HG03025 (cell line): ENCODE results near the gene NARF.

Experiments
- ATAC-seq: cut with Tn5 transposase; IDR thresholded peaks from one replicate; pipeline ENCODE4 v1.9.1; 2021; ENCODE audit warnings: mild to moderate bottlenecking, moderate library complexity; ENCODE audit not compliant: unreplicated experiment, low FRiP score

Gene NARF

GRCh38 chr17:82433560-82434215 is 24.9 kb upstream of the NARF start:
- no peak for ATAC-seq

DNA sequence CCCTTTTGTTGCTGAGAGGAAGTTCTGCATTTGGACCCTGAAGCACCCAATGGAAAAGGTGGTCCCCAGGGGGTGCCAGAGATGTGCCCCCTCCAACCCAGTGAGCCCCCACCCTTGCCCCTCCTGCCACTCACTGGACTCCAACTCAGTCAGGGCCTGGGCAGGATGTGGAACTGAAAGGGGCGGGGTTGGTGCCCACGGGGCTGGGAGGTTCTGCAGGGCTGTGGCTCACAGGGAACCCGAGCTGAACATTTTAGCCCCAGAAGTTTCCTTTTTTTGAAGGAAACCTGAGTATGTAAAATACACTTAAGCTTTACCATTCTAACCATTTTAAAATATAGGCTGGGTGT is 24.4 kb upstream of the NARF start:
- no peak for ATAC-seq

DNA sequence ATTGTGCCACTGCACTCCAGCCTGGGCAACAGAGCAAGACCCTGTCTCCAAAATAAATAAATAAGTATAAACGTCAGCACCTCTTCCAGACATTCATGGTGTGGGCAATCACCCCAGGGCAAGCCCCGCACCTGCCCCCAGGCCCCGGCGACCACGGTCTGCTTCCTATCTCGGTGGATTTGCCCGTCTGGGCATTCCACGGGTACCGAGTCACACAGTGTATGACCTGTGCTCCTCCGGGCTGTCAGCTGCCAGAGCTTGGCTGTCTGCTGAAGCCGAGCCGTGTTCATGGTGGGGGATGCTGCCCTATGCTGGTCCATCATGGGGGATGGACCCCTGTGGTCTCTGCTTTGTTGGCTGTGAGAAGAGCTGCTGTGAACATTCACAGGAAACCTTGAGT is 23.4 kb upstream of the NARF start:
- no peak for ATAC-seq

DNA sequence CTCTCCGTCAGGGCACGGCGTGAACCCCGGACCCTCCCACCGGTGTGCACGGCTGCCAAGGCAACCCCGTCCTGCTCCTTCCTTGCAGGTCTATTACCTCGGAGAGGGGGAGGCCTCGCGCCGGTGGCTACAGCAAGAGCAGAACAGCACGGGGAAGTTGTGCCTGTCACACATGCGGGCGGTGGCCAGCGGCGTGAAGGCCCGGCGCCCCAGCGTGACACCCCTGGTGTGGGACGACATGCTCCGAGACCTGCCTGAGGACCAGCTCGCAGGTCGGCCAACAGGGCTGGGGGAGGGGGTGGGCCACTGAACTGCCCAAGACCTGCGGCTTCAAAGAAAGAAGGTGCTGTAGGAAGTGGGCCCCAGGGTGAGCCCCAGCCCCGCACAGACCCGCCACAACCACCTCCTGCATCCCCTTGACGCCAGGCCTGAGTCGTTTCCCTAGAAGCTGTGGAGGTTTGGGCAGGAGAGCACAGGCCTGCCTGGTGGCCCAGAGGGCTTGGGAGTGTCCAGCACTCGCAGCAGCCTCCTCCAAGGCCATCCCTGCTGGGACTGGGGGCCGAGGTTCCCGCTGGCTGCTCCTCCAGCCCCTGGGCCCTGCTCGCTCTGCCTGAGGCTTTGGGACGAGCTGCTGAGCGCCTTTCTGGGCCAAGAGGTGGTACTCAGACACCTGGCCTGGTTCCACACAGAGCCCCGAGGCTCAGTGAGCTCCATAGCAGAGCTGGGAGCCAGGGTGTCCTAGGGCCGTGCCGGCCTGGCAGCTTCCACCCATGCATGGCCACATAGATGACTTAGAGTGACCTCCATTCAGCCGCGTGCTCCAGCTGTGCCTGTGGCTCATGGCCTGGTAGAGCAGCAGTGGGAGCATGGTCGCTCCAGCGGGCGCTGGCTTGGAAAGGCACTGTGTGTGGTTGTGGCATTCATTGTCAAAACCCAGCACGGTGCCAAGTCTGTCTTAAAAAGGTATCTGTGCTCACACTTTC is 22.6 kb upstream of the NARF start:
- no peak for ATAC-seq

- no peak for ATAC-seq
Measured at GRCh38 chr17:82436601-82437324, 21.8 kb upstream of the NARF start.

DNA sequence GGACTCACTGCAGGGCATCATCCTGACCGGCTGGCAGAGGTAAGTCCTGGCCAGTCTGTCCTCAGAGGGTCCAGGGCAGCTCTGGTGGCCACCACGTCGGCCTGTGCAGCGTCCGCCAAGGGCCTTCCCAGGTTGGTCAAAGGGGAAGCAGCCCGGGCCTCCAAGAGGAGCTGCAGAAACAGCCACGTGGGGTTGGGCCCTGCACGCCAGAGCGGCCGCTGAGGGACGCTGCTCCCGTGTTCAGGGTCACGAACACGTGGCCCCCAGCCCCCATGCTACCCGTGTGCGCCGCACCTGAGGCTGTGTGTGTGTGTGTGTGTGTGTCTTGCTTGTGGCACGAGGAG is 21.2 kb upstream of the NARF start:
- no peak for ATAC-seq

DNA sequence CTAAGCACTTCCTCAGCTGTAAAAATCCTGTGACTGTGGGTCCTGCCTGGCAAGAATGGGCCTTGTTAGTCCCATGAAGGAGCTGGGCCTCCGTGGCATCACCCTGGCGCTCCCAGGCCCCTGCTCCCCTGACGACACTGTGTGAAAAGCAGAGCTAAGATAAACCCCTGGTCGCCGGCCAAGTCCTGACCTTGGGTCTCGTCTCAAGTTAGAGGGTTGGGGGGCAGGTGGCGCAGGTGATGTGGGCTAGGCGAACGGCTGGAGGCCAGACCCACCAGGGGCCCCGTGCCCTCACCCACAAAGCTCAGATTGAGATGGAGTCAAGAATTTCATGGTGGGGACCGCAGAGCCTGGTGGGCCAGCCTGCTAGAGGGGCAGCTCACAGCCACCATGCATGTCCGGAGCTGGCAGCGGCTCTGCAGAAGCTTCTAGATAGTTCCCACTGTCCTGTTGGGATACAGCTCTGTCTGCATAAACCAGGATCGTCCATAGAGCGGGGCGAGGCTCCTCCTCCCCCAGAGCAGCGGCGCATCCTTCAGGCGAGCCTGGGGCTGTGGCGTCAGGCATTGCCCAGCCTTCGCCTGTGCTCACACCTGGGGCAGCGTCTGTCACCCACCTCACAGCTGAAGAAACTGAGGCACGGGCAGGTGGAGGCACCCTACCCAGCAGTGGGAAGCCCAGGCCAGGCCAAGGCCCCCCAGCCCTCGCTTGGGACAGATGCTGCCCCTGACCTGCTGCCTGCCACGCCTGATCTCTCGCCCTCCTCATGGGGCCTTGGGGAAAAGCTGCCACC is 19.9 kb upstream of the NARF start:
- ATAC-seq = no peak

DNA sequence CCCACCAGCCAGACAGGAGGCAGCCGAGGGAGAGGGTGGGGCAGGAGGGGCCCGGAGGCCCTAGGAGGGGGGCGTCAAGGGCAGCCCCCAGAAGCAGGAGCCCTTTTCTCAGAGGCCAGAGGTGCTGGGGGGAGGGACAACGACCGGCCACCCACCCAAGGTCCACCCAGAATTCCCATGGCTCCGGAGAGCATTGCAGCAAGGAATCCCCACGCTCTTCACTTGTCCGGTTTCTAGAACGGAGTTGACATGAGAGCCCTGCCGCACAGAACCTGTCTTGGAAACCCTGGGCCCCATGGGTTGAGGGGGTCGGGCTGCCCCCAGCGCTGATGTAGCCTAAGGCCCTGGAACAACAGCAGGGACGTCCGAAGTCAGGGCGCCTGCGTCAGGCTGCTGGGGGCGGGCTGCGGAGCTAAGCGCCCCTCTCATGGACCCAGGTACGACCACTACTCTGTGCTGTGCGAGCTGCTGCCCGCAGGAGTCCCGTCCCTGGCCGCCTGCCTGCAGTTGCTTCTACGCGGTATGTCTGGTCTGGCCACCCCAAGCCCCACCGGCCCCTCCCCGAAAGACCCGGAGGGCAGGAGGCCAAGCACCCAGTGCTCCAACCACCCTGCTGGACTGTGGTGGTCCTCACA is 19.2 kb upstream of the NARF start:
- ATAC-seq = no peak

DNA sequence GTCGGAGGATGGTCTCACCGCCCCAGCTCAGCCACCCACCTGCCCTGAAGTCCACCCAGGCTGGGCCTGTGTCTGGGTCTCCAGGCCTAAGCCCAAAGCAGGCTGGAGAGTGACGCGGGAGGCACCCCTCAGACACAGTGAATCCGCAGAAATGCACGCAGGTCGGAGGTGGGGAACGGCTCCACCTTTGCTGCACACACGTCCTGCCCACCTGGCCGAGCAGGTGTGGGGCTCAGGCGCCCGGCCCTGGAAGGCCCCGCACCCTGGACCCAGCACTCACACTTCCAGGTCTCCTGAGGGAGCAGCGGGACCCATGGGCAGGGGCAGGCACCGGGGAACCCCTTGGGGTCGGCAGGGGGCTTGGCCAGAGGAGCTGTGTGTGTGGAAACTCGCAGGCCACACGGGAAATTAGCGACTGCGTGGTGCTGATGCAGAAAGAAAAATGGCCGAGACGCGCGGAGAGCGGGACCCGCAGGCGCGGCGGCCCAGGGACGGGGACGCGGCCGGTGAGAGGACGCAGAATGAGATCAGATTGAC is 18.6 kb upstream of the NARF start:
- no peak for ATAC-seq

DNA sequence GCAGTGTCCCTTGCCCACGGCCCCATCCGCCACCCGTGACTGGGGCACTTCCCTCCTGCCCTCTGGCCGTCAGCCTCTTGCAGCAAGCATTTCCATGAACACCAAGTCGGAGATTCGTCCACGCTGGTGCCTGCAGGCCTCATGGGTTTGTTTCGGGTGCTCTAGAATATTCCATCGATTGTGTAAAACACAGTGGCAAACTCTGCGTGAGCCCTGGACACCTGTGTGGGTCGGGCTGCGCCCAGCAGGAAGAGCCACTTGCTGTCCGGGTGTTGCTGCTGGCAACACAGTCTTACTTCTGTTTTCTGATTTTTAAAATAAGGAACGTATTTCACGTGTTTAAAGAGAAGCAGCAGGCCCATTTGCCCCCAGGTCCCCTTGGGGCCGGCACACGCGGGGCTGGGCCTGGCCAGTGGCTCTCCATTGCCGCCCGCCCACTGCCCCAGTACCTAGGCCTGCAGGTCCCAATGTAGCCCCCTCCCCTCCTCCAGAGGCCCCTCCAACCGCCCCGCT is 18.0 kb upstream of the NARF start:
- no peak for ATAC-seq

DNA sequence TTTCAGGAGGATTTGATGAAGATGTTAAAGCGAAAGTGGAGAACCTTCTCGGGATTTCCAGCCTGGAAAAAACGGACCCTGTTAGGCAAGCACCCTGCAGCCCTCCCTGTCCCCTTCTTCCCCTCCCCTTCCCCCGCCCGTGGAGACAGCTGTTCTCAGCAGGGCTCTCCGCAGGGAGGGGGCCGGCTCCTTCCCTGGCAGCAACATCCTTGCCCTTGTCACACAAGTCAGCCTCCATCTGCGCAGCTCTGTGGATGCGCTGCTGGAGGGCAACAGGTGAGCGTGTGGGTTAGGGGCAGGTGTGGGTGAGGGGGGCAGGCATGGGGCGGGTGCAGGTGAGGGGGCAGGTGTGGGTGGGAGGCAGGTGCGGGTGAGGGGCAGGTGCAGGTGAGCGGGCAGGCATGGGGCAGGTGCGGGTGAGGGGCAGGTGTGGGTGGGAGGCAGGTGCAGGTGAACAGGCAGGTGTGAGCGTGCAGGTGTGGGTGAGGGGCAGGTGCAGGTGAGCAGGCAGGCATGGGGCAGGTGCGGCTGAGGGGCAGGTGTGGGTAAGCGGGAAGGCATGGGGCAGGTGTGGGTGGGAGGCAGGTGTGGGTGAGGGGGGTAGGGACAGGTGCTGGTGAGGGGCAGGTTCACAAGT is 17.4 kb upstream of the NARF start:
- ATAC-seq = no peak

DNA sequence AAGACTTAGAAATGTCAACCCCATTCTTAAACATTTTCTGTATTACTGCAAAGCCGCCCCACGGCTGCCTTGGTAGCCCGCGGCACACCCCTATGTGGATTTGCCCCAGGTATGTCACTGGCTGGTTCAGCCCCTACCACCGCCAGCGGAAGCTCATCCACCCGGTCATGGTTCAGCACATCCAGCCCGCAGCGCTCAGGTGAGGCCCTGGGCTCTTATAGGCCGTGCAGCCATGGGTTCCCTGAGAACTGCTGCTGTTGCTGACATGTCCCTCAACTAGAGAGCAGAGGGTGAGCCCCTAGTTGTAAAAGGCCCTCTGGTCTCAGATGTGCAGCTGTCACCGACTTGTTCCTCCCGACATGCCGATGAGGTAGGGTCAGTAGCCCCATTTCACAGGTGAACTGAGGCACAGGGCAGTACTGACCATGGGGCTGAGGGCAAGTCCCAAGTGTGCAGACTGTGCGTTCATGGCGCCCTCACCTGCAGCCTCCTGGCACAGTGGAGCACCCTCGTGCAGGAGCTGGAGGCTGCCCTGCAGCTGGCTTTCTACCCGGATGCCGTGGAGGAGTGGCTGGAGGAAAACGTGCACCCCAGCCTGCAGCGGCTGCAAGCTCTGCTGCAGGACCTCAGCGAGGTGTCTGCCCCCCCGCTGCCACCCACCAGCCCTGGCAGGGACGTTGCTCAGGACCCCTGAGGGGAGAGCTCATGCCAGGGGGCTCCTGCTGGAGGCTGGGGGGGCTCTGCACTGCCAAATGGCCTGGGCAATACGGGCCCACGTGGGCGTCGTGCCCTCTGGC is 16.7 kb upstream of the NARF start:
- ATAC-seq = no peak

GRCh38 chr17:82442643-82443464 is 15.7 kb upstream of the NARF start:
- no peak for ATAC-seq

- ATAC-seq = no peak
Measured at GRCh38 chr17:82443465-82444283, 14.9 kb upstream of the NARF start.

DNA sequence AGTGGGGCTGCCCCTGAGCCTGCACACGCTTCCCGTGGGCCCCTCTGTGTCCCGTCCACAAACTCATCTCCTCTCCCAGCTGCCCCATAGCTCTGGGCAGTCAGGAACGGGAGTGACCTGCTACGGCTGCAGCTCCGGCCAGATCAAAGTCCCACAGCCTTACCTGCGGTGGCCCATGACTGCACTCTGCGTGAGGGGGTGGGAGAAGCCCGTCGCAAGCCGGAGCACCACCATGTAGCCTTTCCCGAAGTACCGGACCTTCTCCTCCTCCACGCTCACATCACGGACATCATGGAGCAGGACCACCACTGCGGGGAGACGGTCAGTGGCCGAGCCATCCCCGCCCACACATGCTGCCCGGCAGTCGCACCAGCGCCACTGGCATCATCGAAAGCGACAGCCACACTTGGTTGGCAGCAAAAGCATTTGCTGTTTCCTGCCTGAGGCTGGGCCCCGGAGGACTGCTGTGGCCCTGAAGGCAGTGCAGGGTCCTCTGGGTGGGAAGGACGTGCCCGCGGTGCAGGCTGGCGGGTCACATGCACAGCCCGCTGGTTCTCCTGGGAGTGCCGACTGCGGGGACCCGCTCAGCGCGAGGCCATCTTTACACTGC is 14.2 kb upstream of the NARF start:
- no peak for ATAC-seq

DNA sequence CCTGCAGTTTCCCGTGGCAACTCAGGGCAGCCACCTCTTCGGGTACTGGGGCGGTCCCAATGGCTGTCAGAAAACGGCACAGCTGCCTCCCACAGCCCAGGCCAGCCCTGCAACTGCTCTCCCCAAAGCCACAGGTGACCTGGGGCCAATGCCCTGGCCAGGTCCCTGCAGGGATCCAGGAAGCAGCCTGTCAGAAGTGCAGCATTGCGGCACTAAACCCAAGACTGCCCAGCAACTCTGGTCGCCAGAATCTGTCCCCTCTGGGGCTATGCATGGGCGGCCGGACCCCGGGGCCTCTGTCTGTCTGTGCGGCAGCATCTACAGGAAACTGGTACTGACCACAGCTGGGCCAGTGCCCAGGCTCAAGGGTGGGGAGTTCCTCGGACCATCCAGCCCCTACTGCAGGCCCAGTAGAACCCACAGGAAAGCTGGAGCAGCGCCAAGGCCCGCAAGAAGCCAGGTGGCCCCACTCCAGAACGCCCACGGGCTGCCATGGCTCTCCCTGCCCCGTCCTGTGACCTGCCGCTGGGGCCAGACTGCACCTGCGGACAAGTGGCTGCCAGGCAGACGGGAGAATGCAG is 13.5 kb upstream of the NARF start:
- ATAC-seq = no peak
